ENCODE results near the gene RNF166.

RNF166 gene, protein sequence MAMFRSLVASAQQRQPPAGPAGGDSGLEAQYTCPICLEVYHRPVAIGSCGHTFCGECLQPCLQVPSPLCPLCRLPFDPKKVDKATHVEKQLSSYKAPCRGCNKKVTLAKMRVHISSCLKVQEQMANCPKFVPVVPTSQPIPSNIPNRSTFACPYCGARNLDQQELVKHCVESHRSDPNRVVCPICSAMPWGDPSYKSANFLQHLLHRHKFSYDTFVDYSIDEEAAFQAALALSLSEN

GRCh38 chr16:88706229-88706964 lies at the start of gene RNF166, which contains the start of gene CTU2:
RNF166 (minus strand) TSS chr16:88706408; CDS start chr16:88706325, 83 bp downstream.
CTU2 (plus strand) TSS chr16:88706503; CDS start chr16:88706531, 28 bp downstream.
- peak; percentile 90 to 91 for DNase-seq

DNA sequence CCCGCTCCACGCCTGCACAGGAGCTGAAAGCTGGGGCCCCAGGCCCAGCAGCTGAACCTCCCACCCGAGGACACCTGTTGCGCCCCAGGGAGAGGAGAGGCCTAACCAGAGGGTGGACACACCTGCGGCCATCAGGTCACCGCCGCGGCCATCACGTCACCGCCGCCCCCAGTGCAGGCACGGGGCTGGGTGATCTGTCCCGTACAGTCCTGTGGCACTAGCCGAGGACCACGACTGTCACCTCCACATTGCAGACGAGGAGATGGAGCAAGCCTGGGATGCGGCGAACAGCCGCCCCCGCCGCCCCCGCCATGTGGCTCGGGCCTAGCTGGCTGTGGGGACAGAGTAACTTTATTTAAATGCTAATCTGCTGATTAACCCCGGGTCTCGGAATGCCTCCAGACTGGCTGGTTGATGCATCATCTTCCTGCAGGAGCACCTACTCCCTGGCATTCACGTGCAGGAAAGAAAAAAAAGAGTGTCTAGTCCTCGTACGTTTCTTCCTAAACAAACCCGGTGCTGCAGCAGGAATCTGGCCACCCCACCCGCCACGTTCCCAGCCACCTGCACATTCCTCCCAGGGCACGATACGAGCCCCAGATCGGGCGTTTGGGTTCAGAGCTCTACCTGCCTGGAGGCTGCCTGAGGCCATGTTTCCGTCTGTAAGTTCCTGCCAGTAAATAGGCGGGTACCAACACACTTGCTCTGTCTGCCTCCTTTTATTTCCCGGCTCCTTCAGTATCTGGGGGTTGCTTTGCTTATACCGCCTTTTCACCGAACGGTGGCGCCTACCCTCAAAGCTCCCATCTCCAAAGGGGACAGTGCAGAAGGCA lies 48.9 kb upstream of the RNF166 start:
- DNase-seq, result peak in 1 of 2 donors; percentile 23

DNA sequence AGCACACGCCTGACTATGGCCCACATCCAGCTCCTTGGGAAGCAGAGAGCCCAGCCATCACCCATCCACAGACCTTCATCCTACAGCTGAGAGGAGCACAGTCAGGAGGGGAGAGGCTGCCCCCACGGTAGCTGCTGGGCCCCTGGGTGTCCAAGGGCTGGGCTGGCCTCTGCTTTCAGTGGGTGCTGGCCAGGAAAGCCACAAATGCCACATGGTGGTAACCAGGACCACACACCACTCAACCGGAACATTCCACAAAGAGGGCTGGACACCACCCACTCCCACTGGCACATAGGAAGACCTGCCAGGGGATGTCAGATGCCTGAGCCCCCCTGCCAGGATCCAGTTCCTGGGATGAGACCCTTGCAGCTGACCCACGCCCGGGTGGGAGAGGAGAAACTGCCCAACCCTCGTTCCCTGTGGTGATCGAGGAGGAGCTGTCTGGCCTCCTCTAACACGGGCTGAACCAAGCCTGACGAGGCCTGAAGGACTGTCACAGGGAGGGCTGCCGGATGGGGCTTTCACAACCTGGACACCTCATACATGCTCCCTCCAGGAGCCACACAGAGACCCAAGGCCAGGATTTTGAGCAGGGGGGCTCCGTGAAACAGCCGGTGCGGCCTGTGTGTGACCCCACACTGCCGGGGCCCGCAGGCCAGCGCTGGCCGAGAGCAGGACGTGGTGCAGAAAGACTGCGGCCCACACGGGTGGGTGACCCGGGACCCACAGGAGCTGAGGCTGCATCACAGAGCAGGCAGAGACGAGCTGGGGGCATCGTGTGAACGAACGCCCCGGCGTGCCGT lies 48.1 kb upstream of the RNF166 start:
- DNase-seq, result no peak

- DNase-seq, result no peak
Measured at GRCh38 chr16:88753602-88754001, 47.4 kb upstream of the RNF166 start.

- DNase-seq, result no peak
Measured at GRCh38 chr16:88753191-88753590, 47.0 kb upstream of the RNF166 start.

- DNase-seq, result no peak
Measured at GRCh38 chr16:88752386-88753002, 46.3 kb upstream of the RNF166 start.

DNA sequence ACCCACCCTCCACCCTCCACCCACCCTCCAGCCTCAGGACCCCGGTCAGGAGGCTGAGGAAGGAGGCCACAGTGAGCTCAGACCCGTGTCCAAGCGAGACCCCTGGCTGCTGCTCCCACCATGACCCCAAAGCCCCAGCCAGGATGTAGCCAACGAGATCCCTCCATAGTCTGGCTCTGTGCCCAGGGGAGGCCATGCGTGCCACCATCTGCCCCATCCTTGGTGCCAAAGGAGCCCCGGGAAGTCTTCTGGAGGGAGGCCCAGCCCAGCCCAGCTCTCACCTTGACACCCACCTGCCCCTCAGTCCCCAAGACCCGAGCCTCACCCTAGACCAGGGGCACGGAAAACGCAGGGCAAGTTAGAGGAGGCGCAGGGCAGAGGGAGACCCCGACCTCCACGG lies 44.6 kb upstream of the RNF166 start:
- DNase-seq, result no peak

- DNase-seq, result no peak
Measured at GRCh38 chr16:88749358-88749757, 43.1 kb upstream of the RNF166 start.

GRCh38 chr16:88748364-88748763 lies 42.2 kb upstream of the RNF166 start:
- DNase-seq, result no peak

DNA sequence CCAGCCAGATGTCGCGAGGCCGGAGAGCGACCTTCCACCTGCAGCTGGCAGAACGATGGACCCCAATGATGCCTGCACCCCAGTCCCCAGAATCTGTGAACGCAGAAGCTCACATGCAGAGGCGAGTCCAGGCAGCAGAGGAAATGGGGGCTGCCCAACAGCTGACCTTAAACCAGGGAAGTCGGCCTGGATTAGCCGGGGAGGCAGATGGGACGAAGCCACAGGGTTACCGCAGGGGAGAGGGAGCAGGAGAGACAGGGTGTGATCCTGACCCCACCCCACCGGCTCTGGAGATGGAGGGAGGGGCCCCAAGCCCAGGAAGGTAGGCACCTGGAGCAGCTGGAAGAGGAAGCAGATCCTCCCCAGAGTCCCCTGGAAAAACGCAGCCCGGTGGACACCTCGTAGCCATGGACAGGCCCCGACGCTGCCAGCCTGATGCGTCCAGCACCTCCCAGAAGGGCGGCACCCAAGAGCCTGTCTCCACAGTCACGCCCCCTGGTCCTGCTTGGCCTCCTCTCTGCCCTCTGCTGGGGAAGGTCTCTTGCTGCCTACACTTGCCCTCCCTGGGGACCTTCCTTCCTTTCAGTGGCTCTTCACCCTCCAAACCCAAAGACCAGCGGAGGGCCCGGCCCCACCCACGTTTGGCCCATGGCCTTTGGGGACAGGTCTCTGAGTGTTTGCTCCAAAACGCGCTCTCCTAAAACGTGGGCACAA lies 41.5 kb upstream of the RNF166 start:
- DNase-seq, result peak; percentile 31 to 48

GRCh38 chr16:88746506-88746905 lies 40.3 kb upstream of the RNF166 start:
- DNase-seq, result no peak

GRCh38 chr16:88744577-88745521 lies 38.6 kb upstream of the RNF166 start:
- no peak for DNase-seq

DNA sequence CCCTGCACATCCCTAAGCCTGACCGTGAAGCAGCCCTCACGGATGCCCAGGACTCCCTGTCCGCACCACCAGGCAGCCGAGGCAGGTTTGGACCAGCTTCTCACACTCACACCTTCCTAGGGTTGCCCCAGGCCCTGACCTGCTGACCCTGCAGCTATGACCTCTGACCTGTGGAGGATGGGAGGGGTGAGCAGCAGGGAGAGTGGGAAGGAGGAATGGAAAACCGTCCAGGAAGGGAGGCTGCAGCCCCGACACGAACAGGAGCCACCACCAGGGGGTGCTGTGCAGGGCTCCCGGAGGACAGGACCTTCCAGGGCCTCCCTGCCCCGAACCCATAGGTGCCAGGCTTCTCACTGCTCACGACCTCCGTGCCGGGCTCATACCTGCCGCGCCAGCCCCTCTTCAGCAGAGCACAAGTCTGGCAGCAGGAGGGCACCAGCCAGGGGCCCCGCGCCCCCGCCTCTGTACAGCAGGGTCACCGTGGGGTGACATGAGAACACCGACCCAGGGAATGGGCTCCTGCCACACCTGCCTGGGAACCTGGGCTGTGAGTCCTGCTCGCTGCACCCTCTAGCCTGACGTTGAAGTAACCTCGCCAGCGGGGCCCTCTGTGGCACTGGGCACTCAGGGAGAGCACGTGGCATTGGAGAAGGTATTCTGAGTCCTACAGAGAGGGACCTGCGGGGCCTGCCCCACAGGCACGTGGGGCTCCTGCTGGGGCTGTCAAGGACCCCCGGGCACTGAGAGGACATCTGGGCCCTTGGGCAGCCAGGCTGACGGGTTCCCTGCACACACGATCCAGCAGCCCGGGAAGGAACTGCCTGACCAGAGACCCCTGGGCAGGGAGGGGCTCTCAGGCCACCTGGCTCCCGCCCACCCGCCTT lies 37.7 kb upstream of the RNF166 start:
- DNase-seq, result peak; percentile 67 to 71

DNA sequence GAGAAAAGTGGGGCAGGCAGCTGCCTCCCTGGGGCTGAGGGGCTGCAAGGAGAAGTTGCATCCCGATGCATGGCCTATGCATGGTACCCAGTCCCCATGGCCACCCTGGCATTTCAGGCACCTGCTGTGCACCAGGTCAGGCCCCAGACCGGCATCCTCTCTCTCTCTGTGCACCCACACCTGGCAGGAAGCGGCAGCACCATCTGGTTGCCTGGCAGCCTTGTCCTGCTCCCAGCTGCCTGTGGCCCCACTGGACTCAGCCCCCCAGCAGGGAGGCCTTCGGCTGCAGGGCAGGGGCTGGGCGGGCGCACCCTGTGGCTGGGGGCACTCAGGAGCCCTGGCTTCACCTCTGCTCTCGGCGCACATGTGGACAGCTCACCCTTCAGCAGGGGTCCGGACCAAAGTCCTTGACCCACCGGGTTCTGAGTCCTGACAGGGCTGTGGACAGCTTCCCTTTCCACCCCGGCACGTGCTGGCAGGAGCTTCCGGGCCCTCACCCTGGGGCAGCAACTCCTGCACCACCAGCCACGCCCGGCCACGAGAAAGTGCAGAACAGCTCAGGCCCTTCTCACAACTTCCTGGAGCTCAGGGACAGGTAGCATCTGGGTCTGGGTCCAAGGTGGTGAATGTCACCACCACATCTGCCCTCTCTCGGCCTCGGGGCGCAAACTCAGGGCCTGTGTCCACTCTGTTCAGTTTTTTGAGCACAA lies 36.8 kb upstream of the RNF166 start:
- DNase-seq, result no peak

DNA sequence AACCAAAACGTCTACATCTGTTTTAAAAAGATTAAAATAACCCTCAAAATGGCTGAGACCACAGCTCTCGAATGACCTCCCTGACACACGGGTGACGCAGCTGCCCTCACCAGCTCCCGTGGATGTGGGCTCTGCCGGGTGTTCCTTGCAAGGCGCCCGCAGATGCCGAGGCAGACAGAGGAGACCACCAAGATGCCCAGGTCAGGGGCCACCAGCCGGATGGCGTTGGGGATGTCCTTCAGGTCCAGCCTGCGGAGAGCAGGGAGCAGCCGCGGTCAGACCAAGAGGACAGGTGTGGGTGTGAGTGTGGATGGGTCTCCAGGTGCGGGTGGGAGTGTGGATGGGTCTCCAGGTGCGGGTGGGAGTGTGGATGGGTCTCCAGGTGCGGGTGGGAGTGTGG lies 35.2 kb upstream of the RNF166 start:
- no peak for DNase-seq

DNA sequence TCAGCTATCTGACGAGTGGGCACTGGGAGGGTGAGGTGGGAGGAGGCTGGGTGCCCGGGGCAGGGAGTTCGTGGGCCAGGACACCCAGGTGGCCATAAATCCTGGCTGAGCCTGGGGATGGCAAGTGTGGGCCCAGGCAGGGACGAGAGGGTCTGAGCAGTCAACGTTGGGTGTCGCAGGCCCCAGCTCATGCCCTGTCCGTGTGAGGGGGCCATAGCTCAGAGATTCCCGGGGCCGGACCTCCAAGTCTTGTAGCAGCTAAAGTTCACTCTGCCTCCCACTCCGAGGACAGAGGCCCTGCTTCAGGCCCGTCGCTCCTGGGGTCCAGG lies 34.5 kb upstream of the RNF166 start:
- no peak for DNase-seq

DNA sequence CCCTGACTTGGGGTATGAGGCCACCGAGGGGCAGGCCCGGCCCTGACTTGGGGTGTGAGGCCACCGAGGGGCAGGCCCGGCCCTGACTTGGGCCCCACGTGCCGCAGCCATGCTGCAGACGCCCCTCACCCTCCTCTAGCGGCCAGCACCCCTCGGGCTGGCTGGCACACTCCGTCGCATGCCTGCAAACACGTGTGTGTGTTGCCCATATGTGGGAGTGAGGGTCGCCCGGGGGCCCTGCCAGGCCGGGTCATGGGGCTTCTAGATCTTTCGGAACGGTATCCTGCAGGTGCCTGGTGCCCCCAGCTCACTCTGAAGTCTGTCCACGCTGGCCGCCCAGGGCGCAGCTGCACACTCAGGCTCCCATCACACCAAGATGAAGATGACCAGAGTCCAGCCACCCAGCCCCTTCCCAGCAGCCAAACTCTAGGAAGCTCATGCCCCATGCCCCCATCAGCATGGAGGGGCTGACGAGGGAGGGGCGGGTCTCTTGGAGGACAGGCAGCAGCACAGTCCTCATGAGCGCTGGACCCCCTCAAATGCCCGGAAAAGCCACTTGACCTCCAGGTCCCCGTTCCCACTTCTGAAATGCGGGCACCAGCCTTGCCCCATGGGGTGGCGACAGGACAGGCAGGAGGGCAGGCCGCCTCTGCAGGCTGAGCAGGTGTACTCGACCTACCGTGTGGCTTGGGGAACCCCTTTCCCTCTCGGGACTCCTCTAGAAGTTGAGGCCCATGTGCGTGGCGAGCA lies 33.9 kb upstream of the RNF166 start:
- no peak for DNase-seq

Data from CD4-positive, alpha-beta T cell treated with Interleukin-1 beta for 1 hour (primary cell).